Breast epithelium (tissue), 4 donors: ENCODE data around the gene RNASEH1. TPM values are rescaled to one million over a fixed set of nuclear protein-coding genes. Genes with fewer than 3 reads are reported as not detected.

ENCODE experiments used
- DNase-seq, 2 donors: peaks; one replicate each; pipeline ENCODE4 v3.0.0-alpha.2; 2019; ENCODE audit warnings: low spot score in 2 of 2
- H3K27ac ChIP-seq, 2 donors: fragments of 200-600 bp; sonication (generic) in 1 of 2; one replicate each; pipeline ENCODE4 v1.5.1; 2016 to 2019; ENCODE audit warnings: mild to moderate bottlenecking in 1 of 2
- H3K27me3 ChIP-seq, 2 donors: fragments of 200-600 bp; sonication (generic) in 1 of 2; one replicate each; pipeline versions ENCODE4 v1.5.1 to v1.6.0; 2017 to 2019; ENCODE audit warnings: control low read depth in 1 of 2, mild to moderate bottlenecking in 1 of 2
- H3K36me3 ChIP-seq: fragments of 200-600 bp; one replicate; pipeline ENCODE4 v1.5.1; 2019
- H3K4me1 ChIP-seq, 2 donors: fragments of 200-600 bp; sonication (generic); one replicate each; pipeline ENCODE4 v1.5.1; 2016 to 2019; ENCODE audit warnings: control low read depth in 1 of 2
- H3K4me3 ChIP-seq, 3 donors: fragments of 200-600 bp; sonication (generic); 1 replicate in 2 of 3; 2 replicates in 1 of 3; pipeline ENCODE4 v1.5.1; 2016 to 2019; ENCODE audit warnings: mild to moderate bottlenecking in 3 of 3, moderate library complexity in 2 of 3
- H3K9me3 ChIP-seq, 2 donors: fragments of 200-600 bp; sonication (generic) in 1 of 2; one replicate each; pipeline ENCODE4 v1.5.1; 2016 to 2019; ENCODE audit warnings: control low read depth in 1 of 2
- CTCF ChIP-seq, 3 donors: fragments of 450-650 bp; IDR thresholded peaks; one replicate each; pipeline ENCODE4 v1.5.1; 2016 to 2017; ENCODE audit warnings: antibody characterized with exemption in 3 of 3, mild to moderate bottlenecking in 3 of 3, moderate library complexity in 3 of 3
- POLR2A ChIP-seq: fragments of 450-650 bp; IDR thresholded peaks from one replicate; pipeline ENCODE4 v1.6.1; 2016; ENCODE audit warnings: antibody characterized with exemption, mild to moderate bottlenecking, moderate library complexity
- POLR2AphosphoS5 ChIP-seq, 3 donors: sonication (generic); formaldehyde crosslinking; IDR thresholded peaks; one replicate each; pipeline ENCODE4 v1.6.1; 2017; ENCODE audit warnings: antibody characterized with exemption in 3 of 3
- intact Hi-C: fragments of 100-400 bp; cut with DNase I; formaldehyde crosslinking; loops from one replicate; pipeline ENCODE4 v1.15.1; 2023; ENCODE audit warnings: low total_unique reads
- total RNA-seq, 3 donors: library from RNA; depleted of rRNA; stranded (reverse); fragments of >200 nt; gene quantifications; one replicate each; pipeline ENCODE4 v1.1.0, GENCODE V29; 2016

RNASEH1 gene
- total RNA-seq, 3 donors from 2014 or later: 17.3 to 22.1 (median 21.0) TPM

GRCh38 chr2:3587432-3587831 lies 29.3 kb upstream of the RNASEH1 start:
- Histone ChIP-seq H3K36me3 (no peaks in the 10 kb centered on the region), H3K4me3 (no peak overlapping the region), H3K27me3 (no peaks in the 10 kb centered on the region), H3K9me3 (no peaks in the 10 kb centered on the region), H3K27ac (no peak overlapping the region), H3K4me1 (no peaks in the 10 kb centered on the region)
- intact Hi-C loops: no loop called here
- no peak for DNase-seq
- TF ChIP-seq POLR2AphosphoS5 (IDR thresholded peaks at IDR 0.05) (no peak), CTCF (IDR thresholded peaks at IDR 0.05) (no peak), POLR2A (no peak)

GRCh38 chr2:3587021-3587420 lies 28.9 kb upstream of the RNASEH1 start:
- intact Hi-C loops: no loop called here
- Histone ChIP-seq H3K4me1 (no peaks in the 10 kb centered on the region), H3K27ac (no peak overlapping the region), H3K4me3 (no peak overlapping the region), H3K9me3 (no peaks in the 10 kb centered on the region), H3K27me3 (no peaks in the 10 kb centered on the region), H3K36me3 (no peaks in the 10 kb centered on the region)
- TF ChIP-seq POLR2AphosphoS5 (IDR thresholded peaks at IDR 0.05): no peak
- no peak for TF ChIP-seq CTCF (IDR thresholded peaks at IDR 0.05)
- TF ChIP-seq POLR2A: no peak
- DNase-seq: no peak

- H3K27ac ChIP-seq: peak overlapping the region in 1 of 2 donors; percentile 56
- intact Hi-C loops: no loop called here
Observed at GRCh38 chr2:3586220-3586619, 28.1 kb upstream of the RNASEH1 start.

GRCh38 chr2:3585261-3586109 lies 27.4 kb upstream of the RNASEH1 start:
- no peaks in the 10 kb centered on the region for H3K27me3 ChIP-seq
- H3K4me1 ChIP-seq: no peaks in the 10 kb centered on the region
- intact Hi-C loops: no loop called here
- DNase-seq: no peak
- no peak for TF ChIP-seq CTCF (IDR thresholded peaks at IDR 0.05)
- peaks cover under 1% of the 10 kb centered on the region for H3K36me3 ChIP-seq
- no peaks in the 10 kb centered on the region for H3K9me3 ChIP-seq
- H3K27ac ChIP-seq: peak overlapping the region; percentile 25 to 84
- peak overlapping the region in 1 of 3 donors; percentile 43 for H3K4me3 ChIP-seq

More at GRCh38 chr2:3586220-3586619, 28.1 kb upstream of the RNASEH1 start:
- DNase-seq: no peak
- TF ChIP-seq POLR2A: no peak
- TF ChIP-seq CTCF (IDR thresholded peaks at IDR 0.05): no peak
- no peak for TF ChIP-seq POLR2AphosphoS5 (IDR thresholded peaks at IDR 0.05)
- no peaks in the 10 kb centered on the region for H3K9me3 ChIP-seq
- H3K36me3 ChIP-seq: no peaks in the 10 kb centered on the region
- no peak overlapping the region for H3K4me3 ChIP-seq
- no peaks in the 10 kb centered on the region for H3K27me3 ChIP-seq
- H3K4me1 ChIP-seq: no peaks in the 10 kb centered on the region

GRCh38 chr2:3584608-3585260 lies 26.6 kb upstream of the RNASEH1 start:
- Histone ChIP-seq H3K27me3 (no peaks in the 10 kb centered on the region), H3K27ac (peak overlapping the region in 1 of 2 donors; percentile 84), H3K9me3 (no peaks in the 10 kb centered on the region), H3K4me3 (peak overlapping the region in 1 of 3 donors; percentile 43), H3K4me1 (no peaks in the 10 kb centered on the region), H3K36me3 (peaks cover 8% of the 10 kb centered on the region)
- DNase-seq: no peak
- TF ChIP-seq CTCF (IDR thresholded peaks at IDR 0.05) (no peak), POLR2AphosphoS5 (IDR thresholded peaks at IDR 0.05) (no peak), POLR2A (no peak)
- intact Hi-C loops: no loop called here
